Measurements from ENCODE around the gene PNRC1.
"Not testable (repeated sequence)": the region's sequence is repeated elsewhere in the genome, so short reads cannot be mapped to it uniquely, and the experiment has no call there.

DNA sequence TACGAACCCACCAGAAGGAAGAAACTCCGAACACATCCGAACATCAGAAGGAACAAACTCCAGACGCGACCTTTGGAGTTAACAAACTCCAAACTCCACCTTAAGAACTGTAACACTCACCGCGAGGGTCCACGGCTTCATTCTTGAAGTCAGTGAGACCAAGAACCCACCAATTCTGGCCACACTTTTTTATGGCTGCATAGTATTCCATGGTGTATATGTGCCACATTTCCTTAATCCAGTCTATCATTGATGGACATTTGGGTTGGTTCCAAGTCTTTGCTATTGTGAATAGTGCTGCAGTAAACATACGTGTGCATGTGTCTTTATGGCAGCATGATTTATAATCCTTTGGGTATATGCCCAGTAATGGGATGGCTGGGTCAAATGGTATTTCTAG is 14.4 kb upstream of the PNRC1 start:
- TF ChIP-seq, protein P1, sequence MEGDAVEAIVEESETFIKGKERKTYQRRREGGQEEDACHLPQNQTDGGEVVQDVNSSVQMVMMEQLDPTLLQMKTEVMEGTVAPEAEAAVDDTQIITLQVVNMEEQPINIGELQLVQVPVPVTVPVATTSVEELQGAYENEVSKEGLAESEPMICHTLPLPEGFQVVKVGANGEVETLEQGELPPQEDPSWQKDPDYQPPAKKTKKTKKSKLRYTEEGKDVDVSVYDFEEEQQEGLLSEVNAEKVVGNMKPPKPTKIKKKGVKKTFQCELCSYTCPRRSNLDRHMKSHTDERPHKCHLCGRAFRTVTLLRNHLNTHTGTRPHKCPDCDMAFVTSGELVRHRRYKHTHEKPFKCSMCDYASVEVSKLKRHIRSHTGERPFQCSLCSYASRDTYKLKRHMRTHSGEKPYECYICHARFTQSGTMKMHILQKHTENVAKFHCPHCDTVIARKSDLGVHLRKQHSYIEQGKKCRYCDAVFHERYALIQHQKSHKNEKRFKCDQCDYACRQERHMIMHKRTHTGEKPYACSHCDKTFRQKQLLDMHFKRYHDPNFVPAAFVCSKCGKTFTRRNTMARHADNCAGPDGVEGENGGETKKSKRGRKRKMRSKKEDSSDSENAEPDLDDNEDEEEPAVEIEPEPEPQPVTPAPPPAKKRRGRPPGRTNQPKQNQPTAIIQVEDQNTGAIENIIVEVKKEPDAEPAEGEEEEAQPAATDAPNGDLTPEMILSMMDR (IDR thresholded peaks at IDR 0.05; ENCODE audit: insufficient read depth, low read length) = not testable (repeated sequence)
- not testable (repeated sequence) for TF ChIP-seq POLR2AphosphoS5 (IDR thresholded peaks at IDR 0.05; ENCODE audit: low read depth)

Measured in HL-60 (cell line).